Cardiac septum (tissue), 1 donor: ENCODE measurements around the gene POFUT2. TPM values are rescaled to one million over a fixed set of nuclear protein-coding genes. Genes with fewer than 3 reads are reported as not detected.
A peak's percentile ranks its signal among the peaks of the same experiment; 100 is the strongest.

ENCODE experiments used
- DNase-seq: peaks from one replicate; pipeline ENCODE4 v3.0.0-alpha.2; 2020; ENCODE audit warnings: low spot score
- intact Hi-C: fragments of 100-400 bp; cut with DNase I; formaldehyde crosslinking; loops from one replicate; pipeline ENCODE4 v1.14.0; 2022
- total RNA-seq: library from RNA; stranded (reverse); fragmentation: NEBNext Ultra II Directional; extraction: Animal tissue kit (Norgen Biotek cat#: 25700); gene quantifications from one replicate; pipeline ENCODE4 v1.2.1, GENCODE V29; 2021
- donor health status: DM: no; HTN: no; CAD: no.

Gene POFUT2
- total RNA-seq, 1 donor from 2014 or later = 20.1 TPM

GRCh38 chr21:45276596-45276995, 11.1 kb downstream of the POFUT2 start:
- intact Hi-C loops = no loop called here
- peak; percentile 54 for DNase-seq

DNA sequence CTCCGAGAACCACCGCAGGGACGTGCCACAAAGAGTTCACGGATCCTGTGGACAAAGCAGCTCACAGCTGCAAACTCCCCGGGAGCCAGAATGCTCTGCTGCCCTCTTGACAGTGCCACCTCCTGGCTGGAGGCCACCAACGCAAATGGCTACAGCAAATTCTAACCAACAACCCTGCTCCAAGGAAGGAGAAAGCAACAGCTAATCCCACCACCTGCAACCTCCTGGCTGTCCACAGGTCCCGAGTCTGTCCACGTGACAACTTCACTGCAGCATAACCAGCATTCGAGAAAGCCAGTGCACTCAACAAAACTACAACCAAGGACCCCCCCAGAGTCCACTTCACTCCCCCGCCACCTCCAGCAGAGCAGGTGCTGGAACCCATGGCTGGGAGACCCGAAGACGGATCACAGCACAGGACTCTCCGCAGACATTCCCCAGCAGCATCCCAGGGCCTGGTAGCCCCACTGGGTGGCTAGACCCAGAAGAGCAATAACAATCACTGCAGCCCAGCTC, 17.3 kb downstream of the POFUT2 start:
- intact Hi-C loops = no loop called here
- DNase-seq = peak; percentile 31

DNA sequence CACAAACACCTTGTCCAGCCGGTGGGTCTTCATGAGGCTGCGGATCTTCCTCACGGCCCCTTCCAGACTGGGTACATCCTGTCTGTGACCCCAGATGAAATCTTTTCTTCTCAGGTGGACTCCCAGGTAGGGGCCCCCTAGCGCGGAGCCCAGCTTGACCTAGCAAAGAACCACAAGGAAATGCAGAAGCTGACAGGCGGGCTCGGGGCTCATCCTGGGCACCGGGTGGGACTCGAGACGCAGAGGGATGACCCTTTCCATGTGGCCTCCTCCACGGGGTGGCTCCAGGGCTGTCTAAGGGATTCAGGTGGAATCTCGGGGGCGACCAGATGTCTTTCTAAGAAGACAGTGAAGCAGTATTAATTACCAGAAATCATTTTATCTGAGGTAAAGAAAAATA, 17.8 kb downstream of the POFUT2 start:
- peak; percentile 31 for DNase-seq
- intact Hi-C loops = no loop called here

DNA sequence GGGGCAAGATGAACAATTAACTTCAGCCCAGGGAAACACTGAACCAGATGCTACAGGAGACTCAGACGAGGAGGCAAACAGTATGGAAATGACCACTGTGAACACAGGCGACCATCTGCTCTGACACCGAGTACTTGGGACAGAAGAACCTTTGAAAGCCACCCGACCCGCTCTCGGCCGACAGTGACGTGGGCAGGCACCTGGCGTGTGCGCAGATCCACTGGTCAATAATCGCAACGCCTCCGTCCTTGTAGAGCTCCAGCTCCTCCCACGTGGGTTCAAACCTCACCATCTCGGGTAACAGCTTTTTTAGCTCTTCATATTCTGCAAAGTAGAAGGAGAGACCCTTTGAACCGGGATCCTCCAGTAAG, 20.3 kb downstream of the POFUT2 start:
- intact Hi-C loops = no loop called here
- DNase-seq = peak; percentile 38

- DNase-seq = peak; percentile 66
- intact Hi-C loops = no loop called here
These were observed 20.9 kb downstream of the POFUT2 start for GRCh38 chr21:45266518-45267389.

- intact Hi-C loops = no loop called here
- peak; percentile 65 for DNase-seq
These were observed 21.8 kb downstream of the POFUT2 start for GRCh38 chr21:45265721-45266517.

- peak; percentile 69 for DNase-seq
- intact Hi-C loops = no loop called here
These were observed 22.7 kb downstream of the POFUT2 start for GRCh38 chr21:45264912-45265515.

DNA sequence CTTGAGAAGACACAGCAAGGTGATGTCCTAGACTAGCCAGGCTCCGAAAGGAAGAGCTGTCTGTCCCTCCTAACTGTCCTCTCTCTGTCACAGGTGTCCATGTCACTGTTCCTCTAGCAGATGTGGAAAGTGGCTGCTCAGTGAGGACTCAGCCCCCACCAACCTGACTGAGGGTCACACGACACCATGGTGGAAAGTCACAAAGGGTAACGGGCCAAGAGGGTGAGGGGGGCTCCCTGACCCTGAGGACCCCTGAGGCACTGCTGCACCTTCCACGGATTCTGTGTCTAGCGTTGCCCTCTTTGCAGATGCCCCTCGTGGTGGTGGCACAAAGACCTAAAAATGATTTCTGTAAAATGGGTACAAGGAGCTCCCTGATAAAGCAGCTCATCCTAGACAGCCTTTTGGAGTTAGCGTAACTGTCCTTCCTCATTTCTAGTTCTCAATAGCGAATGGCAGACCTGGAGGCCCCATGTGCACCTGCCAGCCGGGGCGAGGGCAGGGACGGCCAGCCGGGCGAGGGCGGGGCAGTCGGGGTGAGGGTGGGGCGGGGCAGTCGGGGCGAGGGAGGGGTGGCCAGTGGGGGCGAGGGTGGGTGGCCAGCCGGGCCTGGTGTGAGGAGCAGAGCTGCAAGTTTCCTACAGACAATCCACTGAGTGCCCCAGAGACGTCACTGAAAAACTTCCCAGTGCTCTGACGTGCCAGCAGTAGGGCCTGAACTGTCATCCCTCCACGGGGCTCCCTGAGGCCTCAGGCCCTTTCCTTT, 23.4 kb downstream of the POFUT2 start:
- peak; percentile 35 for DNase-seq
- intact Hi-C loops = no loop called here

GRCh38 chr21:45263534-45263933, 24.2 kb downstream of the POFUT2 start:
- DNase-seq = no peak
- intact Hi-C loops = no loop called here

- intact Hi-C loops = no loop called here
- peak; percentile 74 for DNase-seq
These were observed 25.1 kb downstream of the POFUT2 start for GRCh38 chr21:45262616-45263015.

GRCh38 chr21:45262041-45262581, 25.6 kb downstream of the POFUT2 start:
- no peak for DNase-seq
- intact Hi-C loops = no loop called here

- no peak for DNase-seq
- intact Hi-C loops = no loop called here
These were observed 26.6 kb downstream of the POFUT2 start for GRCh38 chr21:45261093-45261492.

DNA sequence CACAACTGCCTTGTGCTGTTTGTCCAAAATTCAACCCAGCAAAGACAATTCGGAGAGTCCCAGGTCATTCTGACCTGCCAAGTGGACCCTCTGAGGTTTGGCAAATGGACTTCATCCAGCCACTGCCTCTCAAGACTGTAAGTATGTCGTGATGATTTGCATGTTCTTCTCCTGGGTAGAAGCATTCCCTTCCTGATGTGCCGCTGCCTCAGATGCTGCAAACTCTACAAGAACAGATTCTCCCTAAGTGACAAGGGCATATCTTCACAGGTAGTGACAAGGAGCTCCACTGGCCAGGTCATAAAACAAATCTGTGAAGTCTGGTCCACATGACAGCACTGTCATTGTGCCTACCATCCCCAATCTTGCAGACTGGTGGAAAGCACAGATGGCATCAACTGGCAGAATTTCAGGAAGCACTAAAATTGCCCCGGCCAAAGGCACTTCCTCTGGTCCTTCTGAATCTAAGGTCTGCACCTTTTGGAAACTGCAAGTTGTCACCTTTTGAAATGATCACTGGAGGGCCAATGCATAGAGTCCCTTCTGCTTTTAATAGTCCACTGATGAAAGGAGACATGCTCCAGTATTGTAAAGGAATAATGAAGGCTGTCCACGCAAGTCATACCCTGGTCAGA, 27.4 kb downstream of the POFUT2 start:
- no peak for DNase-seq
- intact Hi-C loops = no loop called here

- intact Hi-C loops = no loop called here
- no peak for DNase-seq
These were observed 28.4 kb downstream of the POFUT2 start for GRCh38 chr21:45259206-45259840.

DNA sequence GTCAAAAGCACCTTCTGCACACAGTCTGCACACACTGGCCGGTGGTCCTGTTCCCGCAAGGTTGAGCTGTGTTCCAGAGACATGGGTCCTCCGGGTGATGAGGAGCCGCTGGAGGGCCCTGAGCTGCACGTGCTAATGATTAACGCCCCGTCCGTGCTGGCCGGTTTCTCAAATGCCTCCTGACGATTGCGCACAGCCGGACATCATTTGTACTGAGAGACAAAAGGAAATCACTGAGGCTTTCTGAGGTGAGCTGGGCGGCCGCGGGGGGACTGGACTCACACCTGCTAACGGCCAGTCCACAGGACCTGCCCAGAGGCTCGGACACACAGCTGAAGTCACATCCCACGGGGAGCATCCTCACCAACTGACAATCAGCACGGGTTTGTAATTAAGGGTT, 29.2 kb downstream of the POFUT2 start:
- intact Hi-C loops = no loop called here
- DNase-seq = no peak

GRCh38 chr21:45257673-45258341, 29.9 kb downstream of the POFUT2 start:
- intact Hi-C loops = no loop called here
- DNase-seq = no peak

- peak; percentile 69 for DNase-seq
- intact Hi-C loops = no loop called here
These were observed 30.6 kb downstream of the POFUT2 start for GRCh38 chr21:45256912-45257672.
